AG08396 (cell line): Measurements from ENCODE around the gene ZNF277.
A peak's percentile ranks its signal among the peaks of the same experiment; 100 is the strongest.

Source experiments
- DNase-seq: peaks from one replicate; pipeline ENCODE4 v3.0.0; 2012; ENCODE audit warnings: low spot score, mixed read lengths

Gene ZNF277

GRCh38 chr7:112254156-112254555 lies 47.7 kb downstream of the ZNF277 start:
- no peak for DNase-seq

DNA sequence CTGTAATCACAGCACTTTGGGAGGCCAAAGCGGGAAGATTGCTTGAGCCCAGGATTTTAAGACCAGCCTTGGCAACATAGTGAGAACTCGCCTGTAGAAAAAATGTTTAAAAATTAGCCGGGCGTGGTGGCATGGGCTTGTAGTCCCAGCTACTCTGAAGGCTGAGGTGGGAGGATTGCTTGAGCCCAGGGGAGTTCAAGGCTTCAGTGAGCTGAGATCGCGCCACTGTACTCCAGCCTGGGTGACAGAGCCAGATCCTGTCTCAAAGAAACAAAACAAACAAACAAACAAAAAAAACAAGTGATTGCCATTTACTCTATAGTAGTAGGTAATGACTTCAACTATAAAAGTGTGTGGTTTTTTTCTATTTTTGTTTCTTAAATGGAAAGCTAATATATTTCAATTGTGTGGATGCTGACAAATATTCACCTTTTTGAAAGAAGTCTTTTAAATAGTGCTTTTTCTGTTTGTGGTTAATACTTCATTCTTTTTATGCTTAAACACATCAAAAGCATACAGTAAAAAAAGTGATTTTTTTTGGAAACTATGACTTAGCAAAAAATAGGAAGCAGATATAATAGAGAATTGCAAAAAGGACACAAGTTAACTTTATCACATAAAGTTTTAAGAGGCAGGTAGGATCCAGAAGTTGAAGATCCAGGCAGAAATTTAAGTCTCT lies 48.4 kb downstream of the ZNF277 start:
- no peak for DNase-seq

DNA sequence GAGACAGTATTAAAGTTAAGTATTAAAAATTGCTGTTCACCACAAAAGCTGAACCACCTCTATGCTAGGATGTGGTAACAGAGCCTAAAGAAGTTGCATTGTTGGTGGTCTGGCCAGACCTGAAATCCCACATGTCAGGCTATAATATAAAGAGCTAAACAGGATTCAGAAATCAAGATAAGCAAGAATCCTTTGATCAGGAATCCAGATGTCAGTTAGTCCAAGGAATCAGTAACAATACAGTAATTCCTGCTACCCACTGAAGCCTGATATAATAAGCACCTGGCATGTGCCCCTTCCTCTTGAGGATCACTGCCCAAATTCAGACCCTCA lies 48.9 kb downstream of the ZNF277 start:
- no peak for DNase-seq

DNA sequence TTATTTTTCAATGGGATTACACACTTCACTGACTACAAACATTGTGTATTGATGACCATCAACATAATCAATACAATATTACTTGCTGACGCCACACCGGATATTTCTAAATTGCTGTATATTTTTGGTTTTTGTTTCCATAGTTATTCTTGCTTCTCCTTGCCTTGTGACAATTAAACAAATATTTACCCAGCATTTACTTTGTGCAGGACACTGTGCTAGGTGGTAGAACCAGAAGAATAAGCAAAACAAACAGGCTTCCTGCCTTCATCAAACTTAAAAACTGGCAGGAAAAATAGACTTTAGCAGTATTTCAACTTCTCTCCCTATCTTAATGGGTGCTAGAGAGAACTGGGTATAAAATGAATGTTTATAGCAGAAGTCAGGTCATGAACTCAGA lies 50.6 kb downstream of the ZNF277 start:
- no peak for DNase-seq

DNA sequence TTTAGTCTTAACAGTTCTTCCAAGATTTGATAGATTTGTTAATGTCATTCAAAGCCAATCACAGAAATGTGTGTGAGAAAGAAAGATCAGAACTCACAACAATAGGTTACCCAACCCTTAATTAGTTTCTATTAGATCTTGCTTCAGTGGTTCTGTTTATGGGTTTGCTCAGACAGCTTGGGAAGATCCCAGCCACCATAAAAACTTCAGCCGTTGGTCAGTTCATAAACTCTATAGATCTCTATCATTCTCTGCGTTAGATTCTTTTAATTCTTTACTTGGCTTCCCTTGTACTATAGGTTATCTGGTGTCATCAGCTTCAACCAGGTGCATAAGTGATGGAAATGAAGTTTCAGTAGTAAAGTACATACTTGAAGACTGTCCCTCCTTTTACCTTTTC lies 54.4 kb downstream of the ZNF277 start:
- DNase-seq = no peak

DNA sequence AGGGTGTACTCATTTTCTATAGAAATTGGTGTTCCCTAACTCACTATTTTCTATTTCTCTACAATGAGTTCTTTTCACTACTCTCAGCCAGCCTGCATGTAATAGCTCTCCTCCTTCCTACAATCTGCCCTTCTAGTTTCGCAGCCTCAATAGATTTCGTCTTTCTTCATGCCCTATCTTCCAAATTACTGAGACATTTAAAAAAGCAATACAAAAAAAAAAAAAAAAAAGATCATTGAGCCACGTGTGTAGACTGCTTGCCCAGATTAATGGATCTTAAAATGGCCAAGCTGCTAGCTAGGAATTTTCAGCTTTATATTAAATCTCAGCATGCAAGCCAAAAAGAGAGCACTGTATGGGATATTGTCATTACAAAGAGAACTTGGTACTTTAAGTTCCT lies 55.5 kb downstream of the ZNF277 start:
- no peak for DNase-seq

- DNase-seq = no peak
Observed at GRCh38 chr7:112262855-112263487, 56.5 kb downstream of the ZNF277 start.

DNA sequence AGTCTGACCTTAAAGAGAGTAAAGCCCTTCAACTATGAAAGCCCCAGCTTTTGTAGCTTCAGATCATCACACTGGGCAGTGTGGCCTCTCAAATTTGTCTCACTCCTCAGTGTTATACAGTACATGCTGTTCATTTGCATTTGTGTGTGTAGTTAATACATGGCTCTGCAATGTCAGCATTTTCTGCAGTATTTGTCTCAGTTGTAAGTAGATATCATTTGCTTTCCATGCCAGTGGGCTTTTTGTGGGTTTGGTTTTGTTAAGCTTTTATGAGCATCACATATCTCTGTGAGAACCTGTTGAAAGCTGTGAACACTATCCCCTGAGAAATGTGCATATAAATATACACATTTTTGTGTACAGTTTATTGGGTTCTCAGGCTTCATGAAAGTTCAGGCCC lies 57.0 kb downstream of the ZNF277 start:
- no peak for DNase-seq

- DNase-seq = no peak
Observed at GRCh38 chr7:112266141-112266540, 59.6 kb downstream of the ZNF277 start.

- DNase-seq = no peak
Observed at GRCh38 chr7:112266595-112267270, 60.2 kb downstream of the ZNF277 start.

GRCh38 chr7:112267944-112268691 lies 61.6 kb downstream of the ZNF277 start:
- no peak for DNase-seq

- DNase-seq = no peak
Observed at GRCh38 chr7:112271162-112271561, 64.7 kb downstream of the ZNF277 start.

DNA sequence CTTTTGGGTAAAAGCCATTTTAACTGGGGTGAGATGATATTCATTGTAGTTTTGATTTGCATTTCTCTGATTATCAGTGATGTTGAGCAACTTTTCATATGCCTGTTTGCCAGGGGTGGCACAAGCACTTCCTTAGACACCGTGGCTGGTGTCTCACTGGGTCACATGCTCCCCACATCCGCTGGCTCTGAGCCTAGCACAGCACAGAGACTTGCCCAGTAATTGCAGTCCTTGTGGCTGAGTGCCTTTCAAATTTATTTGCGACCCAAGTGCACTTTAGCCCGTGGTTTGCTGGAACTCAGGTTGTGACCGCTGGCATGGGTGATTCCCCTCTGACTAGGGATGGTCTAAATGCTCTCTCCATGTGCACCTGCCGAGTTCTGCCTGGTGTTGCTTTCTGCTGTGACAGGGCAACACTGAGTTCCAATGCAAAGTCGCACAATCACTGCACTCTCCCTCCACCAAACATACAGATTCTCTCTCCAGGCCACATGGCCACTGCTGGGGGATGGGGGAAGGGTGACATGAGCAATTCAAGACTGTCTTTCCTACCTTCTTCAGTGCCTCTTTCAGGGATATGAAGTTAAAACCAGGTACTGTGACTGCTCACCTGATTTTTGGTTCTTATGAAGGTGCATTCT lies 66.5 kb downstream of the ZNF277 start:
- no peak for DNase-seq

DNA sequence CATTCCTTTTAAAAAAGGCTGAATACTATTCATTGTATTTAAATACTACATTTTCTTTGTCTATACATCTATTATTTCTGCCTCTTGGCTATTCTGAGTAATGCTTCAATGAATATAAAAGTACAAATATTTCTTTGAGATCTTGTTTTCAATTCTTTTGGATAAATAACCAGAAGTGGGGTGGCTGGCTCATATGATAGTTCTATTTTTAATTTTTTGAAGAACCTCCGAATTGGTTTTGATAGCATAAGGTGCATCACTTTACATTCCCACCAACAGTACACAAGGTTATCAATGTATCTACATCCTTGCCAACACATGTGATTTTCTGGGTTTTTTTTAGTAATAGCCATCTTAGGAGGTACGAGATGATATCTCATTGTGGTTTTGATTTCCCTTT lies 72.5 kb downstream of the ZNF277 start:
- DNase-seq = no peak

- no peak for DNase-seq
Observed at GRCh38 chr7:112280267-112280666, 73.8 kb downstream of the ZNF277 start.

GRCh38 chr7:112282476-112283188 lies 76.1 kb downstream of the ZNF277 start:
- DNase-seq = no peak

DNA sequence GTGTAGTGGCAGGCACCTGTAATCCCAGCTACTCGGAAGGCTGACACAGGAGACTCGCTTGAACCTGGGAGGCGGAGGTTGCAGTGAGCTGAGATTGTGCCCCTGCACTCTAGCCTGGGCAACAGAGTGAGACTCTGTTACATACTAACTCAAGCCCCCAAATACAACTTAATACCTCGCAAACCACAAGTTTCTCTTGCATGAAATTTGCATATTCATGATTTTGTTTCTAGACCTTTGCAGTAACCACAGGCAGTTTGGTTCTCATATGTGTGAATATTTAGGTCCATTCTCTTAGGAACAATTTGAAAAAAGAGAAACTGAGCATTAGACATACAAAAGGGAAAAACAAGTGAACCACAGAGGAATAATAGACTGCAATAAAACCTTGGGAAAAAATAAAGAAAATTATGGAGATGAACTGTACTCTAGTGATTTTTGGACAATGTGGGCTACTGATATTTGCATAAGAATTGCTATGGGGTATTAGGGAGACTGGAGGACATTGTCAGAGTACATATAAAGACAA lies 77.0 kb downstream of the ZNF277 start:
- DNase-seq = no peak

DNA sequence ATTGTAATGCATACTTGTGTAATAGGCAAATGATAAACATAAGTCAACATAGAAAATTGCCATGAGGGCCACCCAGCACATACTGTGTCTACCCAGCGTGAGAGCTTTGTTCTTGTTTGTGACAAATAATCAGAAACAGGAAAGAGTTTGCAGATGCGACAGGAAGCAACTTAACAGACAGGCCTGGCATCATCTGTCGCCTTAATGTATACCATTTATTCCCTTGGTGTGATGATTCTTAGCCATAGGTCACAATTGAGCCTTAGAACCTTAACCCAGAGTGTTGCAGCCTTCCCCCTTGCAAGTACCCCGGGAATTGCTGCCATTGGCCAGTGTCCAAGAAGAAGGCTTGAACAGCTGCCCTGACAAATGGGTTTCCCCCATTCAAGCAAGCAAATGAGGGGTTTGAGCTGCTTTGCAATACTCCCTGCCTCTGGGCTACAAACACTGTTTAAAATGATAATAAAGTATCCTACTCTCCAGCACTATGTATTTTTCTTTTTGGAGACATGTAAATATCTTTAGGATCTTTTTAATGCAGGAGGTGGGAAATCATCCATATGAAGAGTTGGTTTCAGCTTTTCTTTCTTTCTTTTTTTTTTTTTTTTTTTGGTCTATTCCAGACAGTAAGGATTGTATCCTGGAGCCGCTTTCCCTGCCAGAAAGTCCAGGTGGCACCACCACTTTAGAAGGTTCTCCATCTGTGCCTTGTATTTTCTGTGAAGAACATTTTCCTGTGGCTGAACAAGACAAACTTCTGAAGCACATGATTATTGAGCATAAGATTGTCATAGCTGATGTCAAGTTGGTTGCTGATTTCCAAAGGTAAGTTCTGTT lies 80.0 kb downstream of the ZNF277 start:
- DNase-seq = no peak

DNA sequence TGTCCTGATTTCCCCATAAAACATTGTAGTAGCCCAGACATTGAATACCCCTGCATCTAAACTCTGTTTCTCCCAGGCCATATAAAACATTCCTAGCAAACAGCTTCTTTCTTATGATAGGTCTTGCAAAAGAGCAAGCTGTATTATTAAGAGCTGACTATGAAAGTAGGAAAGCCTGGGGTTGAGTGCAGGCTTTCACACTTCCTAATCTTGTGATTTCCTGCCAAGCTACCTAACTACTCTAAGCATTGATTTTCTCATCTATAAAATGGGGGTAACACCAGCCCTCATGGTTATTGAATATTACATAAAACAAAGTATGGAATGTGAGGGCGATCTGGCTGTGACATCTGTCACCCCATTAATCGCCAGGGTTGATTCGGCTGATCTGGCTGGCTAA lies 81.8 kb downstream of the ZNF277 start:
- DNase-seq = no peak

DNA sequence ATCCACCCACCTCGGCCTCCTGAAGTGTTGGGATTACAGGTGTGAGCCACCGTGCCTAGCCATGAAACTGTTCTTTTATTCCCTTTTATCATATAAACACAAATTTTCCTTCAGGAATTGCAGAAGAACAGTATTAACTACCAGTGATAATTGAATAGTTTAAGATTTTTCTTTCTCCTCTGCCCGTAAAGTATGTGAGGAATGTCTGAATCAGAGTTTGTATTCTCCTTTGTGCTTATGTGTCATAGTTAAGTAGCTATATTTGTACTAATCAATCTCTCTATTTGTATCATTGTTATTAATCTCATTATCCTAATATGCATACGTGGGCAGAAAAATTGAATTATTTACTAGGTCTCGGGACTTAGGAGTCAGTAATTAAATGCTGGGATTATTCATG lies 83.6 kb downstream of the ZNF277 start:
- DNase-seq = peak; percentile 18

GRCh38 chr7:112292162-112292561 lies 85.7 kb downstream of the ZNF277 start:
- DNase-seq = no peak
